ENCODE measurements around the gene FAM124B. TPM values are rescaled to one million over a fixed set of nuclear protein-coding genes. Genes with fewer than 3 reads are reported as not detected.

Gene FAM124B
- polyA plus RNA-seq, 1 of the 3 experiments (the other 2 are of a cell fraction), result not detected

DNA sequence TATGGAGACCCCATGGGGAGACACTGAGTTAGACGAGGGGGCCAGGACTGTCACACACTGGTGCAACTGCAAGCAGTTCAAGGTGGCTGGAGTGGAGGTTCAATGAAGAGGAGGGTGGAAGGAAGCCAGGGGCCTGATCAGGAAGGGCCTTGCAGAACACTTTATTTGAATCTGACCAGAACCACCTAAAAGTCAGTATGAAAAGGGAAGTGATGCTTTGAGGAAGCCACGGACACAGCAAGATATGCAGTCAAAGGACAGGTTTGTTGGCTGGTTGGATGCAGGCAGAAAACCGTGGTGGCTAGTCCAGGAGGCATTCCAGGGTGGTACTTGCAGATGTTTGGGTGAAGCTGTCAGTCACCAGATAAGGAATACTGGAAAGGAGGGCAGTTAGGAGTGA, 3.5 kb upstream of the FAM124B start:
- no peak overlapping the region for H2AFZ ChIP-seq (ENCODE audit: low read depth)
- CTCF ChIA-PET, result interaction anchor here (1.1 to 1.9 kb wide), 2 partner anchors 13 to 44 kb away, joined by 3 to 5 read pairs; no protein-coding TSS in a partner anchor
- no peak overlapping the region for H3K4me2 ChIP-seq
- TF ChIP-seq TEAD4 (IDR thresholded peaks at IDR 0.05; ENCODE audit: borderline replicate concordance, insufficient read depth) (no peak), ELF1 (IDR thresholded peaks at IDR 0.05) (no peak)
- POLR2A ChIA-PET, result no interaction called here
- H3K4me1 ChIP-seq (ENCODE audit: control insufficient read depth in 1 of 2, insufficient read depth in 2 of 2, low read depth in 1 of 2, low read length in 1 of 2), result peaks cover 0 to 5% of the 10 kb centered on the region in 2 experiments; a peak in 1 of 4 replicates
- H3K36me3 ChIP-seq (replicated peaks in 1 of 2; ENCODE audit: control insufficient read depth in 1 of 2, insufficient read depth in 2 of 2, low read length in 1 of 2), result no peaks in the 10 kb centered on the region
- no peaks in the 10 kb centered on the region for H4K20me1 ChIP-seq (ENCODE audit: insufficient read depth)
- H3K9me3 ChIP-seq, result no peaks in the 10 kb centered on the region
- H3K9me2 ChIP-seq, result no peaks in the 10 kb centered on the region
- no peak overlapping the region for H3K9ac ChIP-seq
- no peaks in the 10 kb centered on the region; the same call in 1 of the 2 replicates for H3K27me3 ChIP-seq (ENCODE audit: insufficient read depth)
- no peaks in the 10 kb centered on the region for H3K79me2 ChIP-seq (ENCODE audit: insufficient read depth)
- 37% methylated on average over 3 of the region's 3 CpGs for WGBS (ENCODE audit: low lambda C conversion rate)
- no peak for DNase-seq
- no peak overlapping the region for H3K4me3 ChIP-seq (ENCODE audit: low read depth in 2 of 2, low read length in 1 of 2)
- no peaks in the 10 kb centered on the region for H3F3A ChIP-seq (replicated peaks; ENCODE audit: insufficient read depth)
- H3K27ac ChIP-seq (ENCODE audit: low read depth in 2 of 2, low read length in 1 of 2), result no peak overlapping the region

DNA sequence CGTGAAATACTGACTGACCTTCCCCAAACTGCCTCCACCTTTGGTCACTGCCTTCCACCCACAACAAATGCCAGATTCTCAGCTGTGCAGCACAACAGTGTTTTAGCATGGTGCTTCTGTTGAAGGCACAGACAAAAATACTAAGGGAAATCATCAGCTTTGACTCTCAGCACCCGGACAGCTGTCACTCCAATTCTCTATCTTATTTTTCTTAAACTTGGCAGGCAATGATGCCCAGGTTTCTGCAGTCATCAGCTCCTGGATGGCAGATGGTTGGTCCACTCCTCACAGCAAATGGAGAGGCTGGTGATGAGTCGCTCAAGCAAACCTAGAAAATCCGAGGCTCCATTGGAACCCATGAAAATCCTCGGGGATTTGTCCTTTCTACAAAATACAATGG, 2.9 kb upstream of the FAM124B start:
- Histone ChIP-seq H3K9me2 (no peaks in the 10 kb centered on the region), H3K9ac (no peak overlapping the region), H3K9me3 (no peaks in the 10 kb centered on the region), H3K79me2 (ENCODE audit: insufficient read depth) (no peaks in the 10 kb centered on the region), H3K27ac (ENCODE audit: low read depth in 2 of 2, low read length in 1 of 2) (no peak overlapping the region), H3K27me3 (ENCODE audit: insufficient read depth) (no peaks in the 10 kb centered on the region; the same call in 1 of the 2 replicates), H2AFZ (ENCODE audit: low read depth) (no peak overlapping the region), H3K36me3 (replicated peaks in 1 of 2; ENCODE audit: control insufficient read depth in 1 of 2, insufficient read depth in 2 of 2, low read length in 1 of 2) (no peaks in the 10 kb centered on the region), H3K4me2 (no peak overlapping the region), H3K4me3 (ENCODE audit: low read depth in 2 of 2, low read length in 1 of 2) (no peak overlapping the region), H4K20me1 (ENCODE audit: insufficient read depth) (no peaks in the 10 kb centered on the region), H3K4me1 (ENCODE audit: control insufficient read depth in 1 of 2, insufficient read depth in 2 of 2, low read depth in 1 of 2, low read length in 1 of 2) (peaks cover 0 to 5% of the 10 kb centered on the region in 2 experiments; a peak in 1 of 4 replicates), H3F3A (replicated peaks; ENCODE audit: insufficient read depth) (no peaks in the 10 kb centered on the region)
- 69% methylated on average over 5 of the region's 5 CpGs for WGBS (ENCODE audit: low lambda C conversion rate)
- TF ChIP-seq JUND (IDR thresholded peaks at IDR 0.05) (no peak), TAF1 (IDR thresholded peaks at IDR 0.05; ENCODE audit: borderline replicate concordance, low read depth, low read length) (no peak), RFX5 (IDR thresholded peaks at IDR 0.05; ENCODE audit: low read length) (no peak), RCOR1 (IDR thresholded peaks at IDR 0.05; ENCODE audit: low read length) (no peak), CTCF (IDR thresholded peaks at IDR 0.05) (no peak), NFIC (IDR thresholded peaks at IDR 0.05; ENCODE audit: borderline replicate concordance) (no peak), FOXJ3 (CRISPR knock-in tag; IDR thresholded peaks at IDR 0.05) (no peak), MXI1 (IDR thresholded peaks at IDR 0.05; ENCODE audit: low read depth, low read length) (no peak), CHD2 (IDR thresholded peaks at IDR 0.05; ENCODE audit: low read length, partially characterized antibody) (no peak), RAD21 (IDR thresholded peaks at IDR 0.05; ENCODE audit: low read length) (no peak), NRF1 (IDR thresholded peaks at IDR 0.05; ENCODE audit: low read depth, low read length) (no peak), TEAD4 (IDR thresholded peaks at IDR 0.05; ENCODE audit: borderline replicate concordance, insufficient read depth) (no peak), MEF2A (IDR thresholded peaks at IDR 0.05; ENCODE audit: borderline replicate concordance, low read depth) (no peak), RXRA (IDR thresholded peaks at IDR 0.05; ENCODE audit: borderline replicate concordance, low read depth) (no peak)
- CTCF ChIA-PET, result interaction anchor here (1.1 to 1.9 kb wide), 2 partner anchors 12 to 45 kb away, joined by 3 to 5 read pairs; no protein-coding TSS in a partner anchor
- no peak for DNase-seq
- POLR2A ChIA-PET, result no interaction called here
